K562 (cell line): ENCODE results near the gene PRMT2. TPM values are rescaled to one million over a fixed set of nuclear protein-coding genes. Genes with fewer than 3 reads are reported as not detected.

Experiments used
- ATAC-seq: fragments of 200-7000 bp; cut with Tn5 transposase; 3 replicates; pipeline ENCODE4 v1.9.1; 2020; ENCODE audit warnings: moderate library complexity
- BruUV-seq: library from RNA; stranded (reverse); fragments of 400-500 nt; replicated peaks from 2 replicates; lab custom pipeline; 2021; lab: Mats Ljungman, UMichigan
- CTCF ChIA-PET: fragments of 300-600 bp; formaldehyde crosslinking; extraction: SDS; loops from one replicate; lab custom pipeline; 2021; ENCODE audit warnings: low intra/inter-chr PET ratio; lab: Yijun Ruan, JAX
- POLR2A ChIA-PET: fragments of 300-600, 350-650 bp; sonication (Branson Sonifier 250); formaldehyde crosslinking; extraction: SDS; loops from one replicate; lab custom pipeline; 2021; ENCODE audit warnings: antibody characterized with exemption, inconsistent platforms; lab: Yijun Ruan, JAX
- DNase-seq, 4 experiments: peaks; one replicate each; pipeline versions ENCODE4 v3.0.0 to v3.0.0-alpha.2; 2011 to 2018; ENCODE audit warnings: low spot score in 3 of 4, mixed read lengths in 3 of 4; ENCODE audit errors: extremely low read depth in 1 of 4
- FAIRE-seq: peaks from 2 replicates; lab custom pipeline; 2011; peaks lifted over from hg19 to GRCh38; lab: Jason Lieb, UNC
- H2AFZ ChIP-seq: 2 replicates; pipeline ENCODE4 v1.6.0; 2011; ENCODE audit warnings: low read depth, low read length, control low read depth, inconsistent platforms
- H3K27ac ChIP-seq: fragments of 200-600 bp; 3 replicates; pipeline ENCODE4 v1.8.0; 2011; ENCODE audit warnings: low read depth, mild to moderate bottlenecking, control low read depth, inconsistent platforms, low read length, moderate library complexity, mixed read lengths; ENCODE audit errors: extremely low read depth
- H3K27me3 ChIP-seq, 2 experiments: fragments of 300-600 bp in 1 of 2; 2 replicates in 1 of 2; 3 replicates in 1 of 2; pipeline versions ENCODE4 v1.6.0 to v1.8.0; 2011; ENCODE audit warnings: inconsistent platforms in 2 of 2, low read length in 2 of 2, mild to moderate bottlenecking in 1 of 2, mixed read lengths in 1 of 2, moderate library complexity in 1 of 2; ENCODE audit not compliant: control insufficient read depth in 2 of 2, insufficient read depth in 2 of 2
- H3K36me3 ChIP-seq: fragments of 300-600 bp; 3 replicates; pipeline ENCODE4 v1.8.0; 2011; ENCODE audit warnings: mild to moderate bottlenecking, low read length, inconsistent platforms; ENCODE audit not compliant: control insufficient read depth, insufficient read depth
- H3K4me1 ChIP-seq, 2 experiments: fragments of 200-600 bp in 1 of 2; replicated peaks in 1 of 2; 2 replicates in 1 of 2; 3 replicates in 1 of 2; pipeline versions ENCODE4 v1.5.1 to v1.8.0; 2011; ENCODE audit warnings: inconsistent platforms in 2 of 2, low read length in 2 of 2, mild to moderate bottlenecking in 1 of 2, mixed read lengths in 1 of 2, moderate library complexity in 1 of 2; ENCODE audit not compliant: control insufficient read depth in 2 of 2, insufficient read depth in 2 of 2
- H3K4me2 ChIP-seq: 2 replicates; pipeline ENCODE4 v1.6.1; 2011; ENCODE audit warnings: low read length, control low read depth, inconsistent platforms, mixed read lengths; ENCODE audit not compliant: insufficient read depth
- H3K4me3 ChIP-seq: fragments of 200-600 bp; sonication (generic), shearing (Covaris generic); 2 replicates; pipeline ENCODE4 v1.5.1; 2016; ENCODE audit warnings: control low read depth, inconsistent platforms
- H3K79me2 ChIP-seq: fragments of 200-600 bp; 3 replicates; pipeline ENCODE4 v1.8.0; 2011; ENCODE audit warnings: low read length, inconsistent platforms; ENCODE audit not compliant: control insufficient read depth, insufficient read depth
- H3K9ac ChIP-seq, 2 experiments: 2 replicates each; pipeline versions ENCODE4 v1.6.0 to v1.6.1; 2011; ENCODE audit warnings: low read depth in 2 of 2, low read length in 2 of 2, control low read depth in 1 of 2, inconsistent platforms in 1 of 2, mild to moderate bottlenecking in 1 of 2, mixed read lengths in 1 of 2; ENCODE audit not compliant: insufficient read depth in 1 of 2
- H3K9me1 ChIP-seq: one replicate; pipeline ENCODE4 v1.6.0; 2011; ENCODE audit warnings: inconsistent platforms, mild to moderate bottlenecking, low read length, moderate library complexity; ENCODE audit not compliant: control insufficient read depth, insufficient read depth
- H3K9me3 ChIP-seq: replicated peaks from 2 replicates; pipeline ENCODE4 v1.5.1; 2011; ENCODE audit warnings: low read depth, low read length, inconsistent platforms; ENCODE audit not compliant: control insufficient read depth, insufficient read depth
- H4K20me1 ChIP-seq: replicated peaks from 2 replicates; pipeline ENCODE4 v1.6.1; 2011; ENCODE audit warnings: low read length, inconsistent platforms, mixed read lengths; ENCODE audit not compliant: control insufficient read depth, insufficient read depth
- ATF7 ChIP-seq: fragments of 450-650 bp; IDR thresholded peaks from 2 replicates; pipeline ENCODE4 v1.7.1; 2014; ENCODE audit warnings: mild to moderate bottlenecking, moderate library complexity
- ETV1 ChIP-seq: fragments of 450-650 bp; conservative IDR thresholded peaks from 2 replicates; pipeline ENCODE4 v1.6.1; 2016; ENCODE audit warnings: missing genetic modification characterization, control low read depth, low read depth, missing compliant biosample characterization
- MAFK ChIP-seq: IDR thresholded peaks from 2 replicates; pipeline ENCODE4 v1.6.1; 2011; ENCODE audit warnings: low read length, improper control_type of control experiment
- SIN3A ChIP-seq, 2 experiments: fragments of 150-350 bp in 1 of 2; IDR thresholded peaks; 2 replicates each; pipeline ENCODE4 v1.6.1; 2011 to 2016; ENCODE audit warnings: borderline replicate concordance in 2 of 2, low read depth in 2 of 2, low read length in 2 of 2, mild to moderate bottlenecking in 2 of 2, moderate library complexity in 2 of 2; ENCODE audit not compliant: control insufficient read depth in 1 of 2
- THRB ChIP-seq: fragments of 450-650 bp; formaldehyde crosslinking; conservative IDR thresholded peaks from 2 replicates; pipeline ENCODE4 v1.4.0; 2022; ENCODE audit warnings: mild to moderate bottlenecking, missing genetic modification characterization
- TSC22D4 ChIP-seq: fragments of 450-650 bp; IDR thresholded peaks from 2 replicates; pipeline ENCODE4 v1.6.1; 2016; ENCODE audit warnings: missing genetic modification characterization, missing biosample characterization, control low read depth
- U2AF2 ChIP-seq: fragments of 200-400 bp; formaldehyde crosslinking; optimal IDR thresholded peaks from 2 replicates; pipeline ENCODE3; 2017; ENCODE audit warnings: low read depth, mild to moderate bottlenecking, low read length
- XRCC4 ChIP-seq: IDR thresholded peaks from one replicate; pipeline ENCODE4 v1.6.1; 2011; ENCODE audit not compliant: insufficient read depth, insufficient read length; ENCODE audit errors: extremely low read depth
- ZBTB8A ChIP-seq: fragments of 450-650 bp; IDR thresholded peaks from 2 replicates; pipeline ENCODE4 v1.6.1; 2018; ENCODE audit warnings: mild to moderate bottlenecking, moderate library complexity; ENCODE audit not compliant: partially characterized antibody
- ZFPM2 ChIP-seq: fragments of 250-450 bp; sonication (Bioruptor Pico); IDR thresholded peaks from 2 replicates; pipeline ENCODE4 v1.5.1; 2022; ENCODE audit warnings: mild to moderate bottlenecking
- ZNF830 ChIP-seq: fragments of 250-450 bp; sonication (Bioruptor Pico); IDR thresholded peaks from 2 replicates; pipeline ENCODE4 v1.5.0; 2021; ENCODE audit warnings: mild to moderate bottlenecking
- WGBS: fragments of 100-300 bp; shearing (Covaris generic); methylation state at CpG from one replicate; pipeline ENCODE4 v1.1.6; 2016; ENCODE audit warnings: low coverage, mixed read lengths; ENCODE audit not compliant: insufficient coverage; ENCODE audit errors: missing lambda C conversion rate; 5-methylcytosine and 5-hydroxymethylcytosine counted together
- in situ Hi-C: fragments of 300-500 bp; cut with MboI; formaldehyde crosslinking; loops from 4 replicates; pipeline ENCODE4 v1.15.0; 2018; ENCODE audit warnings: inconsistent platforms, mixed read lengths
- intact Hi-C: fragments of 100-400 bp; cut with micrococcal nuclease; formaldehyde crosslinking; loops from 2 replicates; pipeline ENCODE4 v1.14.2; 2022
- polyA plus RNA-seq, 8 experiments: library from polyadenylated mRNA; depleted of rRNA in 4 of 8; stranded (reverse) in 5 of 8; unstranded in 3 of 8; fragments of >200 nt; fragmentation: Nextera tagmentation in 2 of 8; fragmentation: Illumina TruSeq in 1 of 8; extraction: Ambion mirVana in 2 of 8; extraction: Trizol in 1 of 8; gene quantifications; 2 replicates each; pipeline versions ENCODE4 v1.2.1 to v1.2.3, GENCODE V29; 2011 to 2014; ENCODE audit warnings: inconsistent platforms in 1 of 8, missing spikeins in 1 of 8
- total RNA-seq, 7 experiments: library from RNA; depleted of rRNA in 6 of 7; stranded (reverse); fragments of >200 nt in 6 of 7; fragmentation: Illumina TruSeq in 2 of 7; extraction: Trizol in 2 of 7; gene quantifications; 2 replicates each; pipeline versions ENCODE4 v1.2.1 to v1.2.3, GENCODE V29; 2011 to 2021; ENCODE audit warnings: low replicate concordance in 1 of 7
- TF ChIP-seq, protein P1 (sequence below): fragments of 450-650 bp; IDR thresholded peaks from 2 replicates; pipeline ENCODE4 v1.6.1; 2017; ENCODE audit warnings: antibody characterized with exemption

Gene PRMT2
- total and polyA plus RNA-seq, 9 of the 15 experiments (the other 6 are each of a cell fraction or from before 2014, with no cell fraction given) = 37.2 to 85.7 (median 59.3) TPM

DNA sequence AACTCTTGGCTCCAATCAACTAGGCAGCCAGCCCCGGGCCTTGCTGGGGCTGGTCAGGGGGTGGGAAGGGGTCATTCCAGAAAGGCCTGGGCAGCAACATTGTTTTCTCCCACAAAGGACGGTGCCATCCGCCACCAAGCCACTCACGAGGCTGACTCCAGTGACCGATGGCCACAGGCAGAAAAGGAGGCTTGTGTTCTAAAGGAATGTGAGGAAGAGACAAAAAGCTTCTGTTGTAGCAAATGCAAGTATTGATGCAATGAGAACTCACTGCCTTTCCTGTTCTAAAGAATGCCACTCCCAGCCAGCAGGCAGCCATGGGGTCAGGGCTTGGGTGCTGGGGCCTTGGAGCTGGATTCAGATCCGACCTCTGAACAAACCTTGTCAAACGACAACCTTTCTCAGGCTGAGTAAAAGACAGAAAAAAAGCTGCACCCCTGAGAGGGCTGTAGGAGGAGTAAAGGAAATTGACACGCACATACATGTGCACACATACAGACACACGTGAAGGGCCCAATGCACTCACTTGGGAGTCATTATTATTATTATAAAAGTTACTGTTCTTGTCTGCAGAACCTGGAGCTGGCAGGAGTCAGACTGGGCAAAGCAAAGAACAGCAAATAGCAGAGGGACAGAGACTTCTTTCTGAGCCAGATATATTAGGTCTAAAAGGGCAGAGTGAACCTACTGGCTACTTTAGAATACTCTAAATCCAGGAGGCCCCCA, 13.9 kb upstream of the PRMT2 start:
- TF ChIP-seq ATF7 (no peak), ZBTB8A (no peak), MAFK (no peak), ZNF830 (no peak), TSC22D4 (tag) (no peak), XRCC4 (no peak), SIN3A (IDR thresholded peaks at IDR 0.05; ENCODE audit: borderline replicate concordance in 2 of 2, control insufficient read depth in 1 of 2, low read depth in 2 of 2, low read length in 2 of 2) (no peak), U2AF2 (no peak), THRB (CRISPR knock-in tag) (no peak), ETV1 (tag) (no peak), ZFPM2 (CRISPR knock-in tag) (no peak)
- TF ChIP-seq, protein P1, sequence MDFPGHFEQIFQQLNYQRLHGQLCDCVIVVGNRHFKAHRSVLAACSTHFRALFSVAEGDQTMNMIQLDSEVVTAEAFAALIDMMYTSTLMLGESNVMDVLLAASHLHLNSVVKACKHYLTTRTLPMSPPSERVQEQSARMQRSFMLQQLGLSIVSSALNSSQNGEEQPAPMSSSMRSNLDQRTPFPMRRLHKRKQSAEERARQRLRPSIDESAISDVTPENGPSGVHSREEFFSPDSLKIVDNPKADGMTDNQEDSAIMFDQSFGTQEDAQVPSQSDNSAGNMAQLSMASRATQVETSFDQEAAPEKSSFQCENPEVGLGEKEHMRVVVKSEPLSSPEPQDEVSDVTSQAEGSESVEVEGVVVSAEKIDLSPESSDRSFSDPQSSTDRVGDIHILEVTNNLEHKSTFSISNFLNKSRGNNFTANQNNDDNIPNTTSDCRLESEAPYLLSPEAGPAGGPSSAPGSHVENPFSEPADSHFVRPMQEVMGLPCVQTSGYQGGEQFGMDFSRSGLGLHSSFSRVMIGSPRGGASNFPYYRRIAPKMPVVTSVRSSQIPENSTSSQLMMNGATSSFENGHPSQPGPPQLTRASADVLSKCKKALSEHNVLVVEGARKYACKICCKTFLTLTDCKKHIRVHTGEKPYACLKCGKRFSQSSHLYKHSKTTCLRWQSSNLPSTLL = no peak
- TF ChIP-seq, all 486 proteins: peak for 0
- H3K27me3 ChIP-seq = peaks cover 12 to 19% of the 10 kb centered on the region in 2 experiments
- FAIRE-seq (no peak), ATAC-seq (no peak), DNase-seq (peak in 1 of 4 experiments; percentile 1)
- H3K4me3 ChIP-seq = no peak overlapping the region
- intact Hi-C loops (no loop called here), in situ Hi-C loops (no loop called here)
- ChIA-PET POLR2A (interaction anchor here (0.6 to 4.0 kb wide), 4 partner anchors 12 to 325 kb away, joined by 3 to 17 read pairs (median 4); partner anchors contain the start of gene PRMT2), CTCF (no interaction called here)
- no peak overlapping the region for H2AFZ ChIP-seq
- H3K4me2 ChIP-seq = no peak overlapping the region
- no peaks in the 10 kb centered on the region for H3K9me1 ChIP-seq
- 13% methylated on average over 9 of the region's 9 CpGs for WGBS
- no peaks in the 10 kb centered on the region for H4K20me1 ChIP-seq
- H3K9me3 ChIP-seq = peaks cover 5% of the 10 kb centered on the region; the same call in 1 of the 2 replicates
- no peak overlapping the region for H3K9ac ChIP-seq
- H3K36me3 ChIP-seq = no peaks in the 10 kb centered on the region
- BruUV-seq = no TSS peak
- peaks cover 0 to 6% of the 10 kb centered on the region in 2 experiments; a peak in 3 of 5 replicates for H3K4me1 ChIP-seq
- no peak overlapping the region for H3K27ac ChIP-seq
- H3K79me2 ChIP-seq = no peaks in the 10 kb centered on the region
